LoVo (cell line): ENCODE results near the gene LRRC59.

Experiments
- DNase-seq: peaks from one replicate; pipeline ENCODE4 v3.0.0-alpha.2; 2016; ENCODE audit warnings: low spot score

Gene LRRC59

GRCh38 chr17:50386510-50386909, 10.8 kb downstream of the LRRC59 start:
- no peak for DNase-seq

- DNase-seq, result no peak
Observed at GRCh38 chr17:50382931-50383330, 14.4 kb downstream of the LRRC59 start.

DNA sequence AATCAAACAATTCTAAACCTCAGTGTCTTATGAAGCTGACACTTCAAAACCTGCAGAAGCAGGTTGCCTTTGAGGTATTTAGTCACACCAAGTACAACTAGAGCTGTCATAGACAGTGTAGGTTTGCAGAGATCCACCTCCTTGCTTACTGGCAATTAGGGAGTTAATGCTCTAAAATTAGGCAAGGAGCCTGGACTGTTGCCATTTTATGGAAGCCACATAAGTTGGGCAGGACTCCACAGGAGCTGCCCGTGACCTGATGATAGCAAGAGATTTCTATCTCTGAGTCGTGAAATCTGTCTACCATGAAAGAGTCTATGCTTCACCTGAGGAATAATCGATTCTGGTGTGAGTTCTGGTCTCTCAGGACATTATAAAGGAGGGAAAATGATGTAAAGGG, 15.4 kb downstream of the LRRC59 start:
- DNase-seq, result no peak

DNA sequence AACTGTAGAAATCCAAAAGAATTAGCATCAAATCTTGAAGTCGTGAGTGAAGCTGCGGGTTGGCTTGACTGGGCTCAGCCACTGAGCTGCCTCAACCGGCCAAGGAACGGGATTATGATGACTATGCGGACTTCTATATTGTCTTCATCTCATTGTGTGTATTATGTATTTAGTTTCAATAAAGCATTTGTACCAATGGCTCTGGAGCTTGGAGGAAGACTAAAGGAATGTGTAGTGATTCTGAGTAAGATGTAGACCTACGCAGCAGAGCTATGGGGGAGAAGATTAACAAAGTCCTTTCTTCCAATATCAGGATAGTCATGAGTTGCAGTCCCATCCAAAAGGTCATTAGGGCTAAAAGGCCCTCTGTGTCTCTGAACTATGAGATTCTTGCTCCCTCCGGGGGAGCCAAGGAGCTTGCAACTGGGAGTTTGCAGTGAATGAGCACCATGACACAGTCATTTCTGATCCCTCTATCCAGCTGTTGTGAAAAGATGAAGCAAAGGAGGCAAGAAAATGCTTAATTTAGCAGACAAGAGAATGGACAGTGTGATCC, 16.0 kb downstream of the LRRC59 start:
- no peak for DNase-seq

DNA sequence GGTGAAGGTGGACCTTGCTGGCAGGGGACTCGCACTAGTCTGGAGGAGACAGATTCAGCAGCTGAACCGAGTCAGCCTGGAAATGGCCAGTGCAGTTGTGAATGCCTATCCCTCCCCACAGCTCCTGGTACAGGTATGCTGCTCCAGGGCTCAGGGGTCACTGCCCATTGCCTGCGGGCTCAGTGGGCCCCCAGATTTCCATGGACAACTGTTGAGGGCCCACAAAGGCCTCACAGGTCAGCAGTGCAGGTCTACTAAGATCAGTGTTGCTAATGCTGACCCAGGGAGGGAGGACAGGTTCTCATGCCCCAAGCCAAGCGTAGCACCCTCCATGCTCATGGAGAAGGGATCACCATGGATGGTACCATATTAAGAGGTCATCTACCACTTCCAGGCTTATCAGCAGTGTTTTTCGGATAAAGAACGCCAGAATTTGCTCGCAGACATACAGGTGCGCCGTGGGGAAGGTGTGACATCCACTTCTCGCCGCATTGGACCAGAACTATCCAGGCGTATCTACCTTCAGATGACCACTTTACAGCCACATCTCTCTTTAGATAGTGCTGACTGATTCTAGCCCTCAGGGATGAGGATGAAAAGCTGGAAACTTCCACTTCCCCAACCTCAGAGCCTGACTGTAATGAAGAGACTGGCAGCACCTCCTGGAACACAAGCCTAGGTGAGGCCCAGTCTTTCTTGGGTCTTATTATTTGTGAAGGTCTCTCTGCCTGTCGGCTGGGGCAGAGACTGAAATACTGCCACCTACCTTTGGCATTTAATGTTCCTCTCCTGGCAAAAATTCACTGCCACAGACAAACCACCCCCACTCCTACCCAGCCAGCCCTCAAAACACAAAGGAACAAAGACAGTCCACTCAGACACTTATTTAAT, 16.7 kb downstream of the LRRC59 start:
- no peak for DNase-seq

DNA sequence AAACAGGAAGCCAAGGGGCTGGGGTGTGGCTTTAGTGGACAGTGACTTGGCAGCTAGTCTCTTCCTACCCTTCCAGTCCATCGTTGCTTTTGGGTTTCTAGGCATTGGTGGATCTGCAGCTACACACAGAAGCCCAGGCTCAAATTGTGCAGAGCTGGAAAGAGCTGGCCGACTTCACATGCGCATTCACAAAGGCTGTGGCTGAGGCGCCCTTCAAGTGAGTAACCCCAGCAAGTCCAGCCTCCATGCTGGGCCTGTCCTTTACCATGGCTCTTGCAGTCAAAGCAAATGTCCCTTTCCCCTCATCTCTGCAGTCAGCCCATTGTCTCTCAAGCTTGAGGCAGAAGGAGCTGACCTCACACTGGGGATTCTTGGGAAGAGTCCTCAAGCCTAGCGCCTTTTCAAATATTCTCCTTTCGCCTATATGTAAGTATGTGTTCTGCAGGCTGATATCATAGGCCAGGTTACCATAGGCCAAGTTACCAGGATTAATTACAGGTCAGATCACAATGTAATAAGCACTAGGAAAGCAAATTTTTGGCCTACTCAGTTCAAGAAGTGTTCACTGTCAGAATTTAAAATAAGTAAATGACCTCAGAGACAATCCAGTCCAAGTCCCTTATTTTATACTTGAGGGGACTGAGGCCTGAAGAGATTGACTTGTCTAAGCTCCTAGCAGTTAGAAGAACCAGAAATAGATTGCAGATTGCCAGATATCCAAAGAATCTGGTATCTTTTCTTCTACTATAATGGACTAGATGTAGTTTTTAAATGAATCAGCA, 17.8 kb downstream of the LRRC59 start:
- DNase-seq, result no peak

- no peak for DNase-seq
Observed at GRCh38 chr17:50375858-50376538, 21.3 kb downstream of the LRRC59 start.

DNA sequence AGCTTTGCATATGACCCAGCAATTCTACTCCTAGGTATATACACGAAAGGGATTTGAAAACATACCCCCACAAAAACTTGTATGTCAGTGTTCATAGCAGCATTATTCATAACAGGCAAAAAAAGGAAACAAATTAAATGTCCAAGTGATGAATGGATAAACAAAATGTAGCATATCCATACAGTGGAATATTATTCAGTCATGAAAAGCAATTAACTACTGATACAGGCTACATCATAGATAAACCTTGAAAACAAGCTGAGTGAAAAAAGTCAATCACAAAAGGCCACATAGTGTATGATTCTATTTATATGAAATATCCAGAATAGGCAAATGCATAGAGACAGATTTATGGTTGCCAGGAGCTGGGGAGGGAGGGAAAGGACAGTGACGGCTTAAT, 23.6 kb downstream of the LRRC59 start:
- no peak for DNase-seq

- DNase-seq, result peak; percentile 92
Observed at GRCh38 chr17:50372758-50373556, 24.4 kb downstream of the LRRC59 start, which contains the start of the genes EME1 and MRPL27. TSS of gene EME1 (plus strand) at chr17:50373229. CDS start at chr17:50375209, 1,980 bp downstream. TSS of gene MRPL27 (minus strand) at chr17:50373184. CDS start at chr17:50373170, 14 bp downstream.

DNA sequence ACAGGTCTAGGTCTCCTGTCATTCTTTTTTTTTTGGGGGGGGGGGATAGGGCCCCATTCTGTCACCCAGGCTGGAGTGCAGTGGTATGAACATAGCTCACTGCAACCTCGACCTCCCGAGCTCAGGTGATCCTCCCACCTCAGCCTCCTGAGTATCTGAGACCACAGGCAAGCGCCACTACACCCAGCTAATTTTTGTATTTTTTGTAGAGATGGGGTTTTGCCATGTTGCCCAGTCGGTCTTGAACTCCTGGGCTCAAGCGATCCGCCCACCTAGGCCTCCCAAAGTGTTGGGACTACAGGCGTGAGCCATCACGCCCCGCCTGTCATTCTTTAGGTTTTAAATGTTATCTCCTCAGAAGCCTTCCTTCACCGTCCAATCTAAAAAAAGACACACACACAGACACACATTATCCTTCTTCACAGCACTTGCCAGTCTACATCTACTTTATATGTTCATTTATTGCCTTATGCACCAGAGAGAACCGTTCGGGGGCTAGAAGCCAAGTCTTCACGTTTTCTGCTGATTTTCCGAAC, 25.0 kb downstream of the LRRC59 start:
- DNase-seq, result no peak

- DNase-seq, result no peak
Observed at GRCh38 chr17:50371526-50371925, 25.8 kb downstream of the LRRC59 start.

- DNase-seq, result no peak
Observed at GRCh38 chr17:50370052-50370451, 27.3 kb downstream of the LRRC59 start.

DNA sequence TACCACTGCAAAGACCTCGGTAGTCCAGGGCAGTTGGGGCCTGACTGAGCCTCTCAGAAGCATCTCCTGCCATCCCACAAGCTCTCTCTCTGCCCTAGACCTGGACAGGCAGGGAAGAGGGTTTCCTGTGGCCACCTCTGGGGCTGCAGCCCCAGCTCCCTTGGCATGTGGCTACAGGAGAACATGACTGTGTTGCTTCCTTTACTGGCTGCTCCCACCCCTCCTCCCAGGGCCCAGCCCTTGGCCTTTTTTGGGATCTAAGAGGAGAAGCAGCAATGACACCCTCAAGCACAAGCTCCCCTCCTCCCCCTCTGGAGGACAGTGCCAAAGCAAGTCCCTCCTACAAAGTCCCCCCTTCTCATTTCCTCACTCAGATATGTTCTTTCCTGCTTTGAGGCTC, 29.9 kb downstream of the LRRC59 start:
- DNase-seq, result no peak

- no peak for DNase-seq
Observed at GRCh38 chr17:50365649-50366393, 31.5 kb downstream of the LRRC59 start.

GRCh38 chr17:50365165-50365564, 32.2 kb downstream of the LRRC59 start:
- DNase-seq, result no peak

DNA sequence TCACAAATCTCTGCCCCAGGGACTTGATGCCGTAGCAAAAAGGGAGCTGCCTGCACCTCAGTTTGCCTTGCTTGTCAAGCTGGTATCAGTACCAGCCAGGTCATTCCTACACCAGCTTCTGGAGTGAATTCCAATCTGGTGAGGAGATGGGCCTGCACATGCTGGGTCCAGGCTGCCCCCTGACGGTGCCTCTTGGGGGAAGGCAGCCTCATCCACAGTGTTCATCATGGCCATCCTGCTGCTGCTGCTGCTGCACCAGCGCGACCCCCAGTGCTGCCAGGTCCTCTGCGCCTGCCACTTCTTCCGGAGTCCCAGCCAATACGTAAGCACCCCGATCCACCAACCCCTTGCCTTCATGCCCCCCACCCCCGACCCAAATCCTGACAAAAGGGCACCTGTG, 32.6 kb downstream of the LRRC59 start:
- DNase-seq, result no peak

DNA sequence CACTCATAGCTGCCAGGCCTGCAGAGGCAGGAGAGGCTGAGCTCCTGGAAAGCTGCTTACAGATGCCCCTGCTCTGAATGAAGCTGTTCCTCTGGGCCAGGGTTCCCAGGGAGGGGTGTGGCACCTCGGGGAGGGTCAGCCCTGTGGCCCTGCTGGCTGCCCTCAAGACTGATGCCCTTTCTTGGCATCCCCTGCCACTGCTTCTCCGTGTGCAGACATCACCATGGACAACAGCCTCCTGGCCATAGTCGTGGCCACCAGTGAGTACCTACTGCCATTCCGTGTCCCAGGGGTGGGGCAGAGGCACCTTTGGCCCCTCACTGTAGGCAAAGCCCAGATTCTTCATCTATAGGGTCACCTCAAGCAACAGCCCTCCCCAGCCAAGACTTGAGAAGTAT, 33.3 kb downstream of the LRRC59 start:
- DNase-seq, result no peak

- no peak for DNase-seq
Observed at GRCh38 chr17:50363217-50364060, 33.9 kb downstream of the LRRC59 start.

- no peak for DNase-seq
Observed at GRCh38 chr17:50362661-50363060, 34.7 kb downstream of the LRRC59 start.
